Osteoblast (primary cell): ENCODE results near the gene CDPF1. TPM values are rescaled to one million over a fixed set of nuclear protein-coding genes. Genes with fewer than 3 reads are reported as not detected.

Experiments
- DNase-seq: peaks from one replicate; pipeline ENCODE4 v3.0.0; 2011; ENCODE audit warnings: low spot score, mixed read lengths; ENCODE audit not compliant: insufficient read length; ENCODE audit errors: missing footprints
- H2AFZ ChIP-seq: 2 replicates; pipeline ENCODE4 v1.6.0; 2011; ENCODE audit warnings: mild to moderate bottlenecking, low read length
- H3K27ac ChIP-seq: 2 replicates; pipeline ENCODE4 v1.5.1; 2011; ENCODE audit warnings: mild to moderate bottlenecking, low read depth, low read length, moderate library complexity
- H3K27me3 ChIP-seq: 2 replicates; pipeline ENCODE4 v1.6.0; 2012; ENCODE audit warnings: mild to moderate bottlenecking, control low read depth, inconsistent platforms, low read length, moderate library complexity; ENCODE audit not compliant: insufficient read depth
- H3K36me3 ChIP-seq: 2 replicates; pipeline ENCODE4 v1.5.1; 2011; ENCODE audit warnings: mild to moderate bottlenecking, low read length, control low read depth, moderate library complexity; ENCODE audit not compliant: insufficient read depth
- H3K4me1 ChIP-seq: 2 replicates; pipeline ENCODE4 v1.5.1; 2011; ENCODE audit warnings: mild to moderate bottlenecking, low read length, control low read depth, moderate library complexity; ENCODE audit not compliant: insufficient read depth
- H3K4me2 ChIP-seq: 2 replicates; pipeline ENCODE4 v1.6.0; 2011; ENCODE audit warnings: mild to moderate bottlenecking, low read length; ENCODE audit not compliant: insufficient read depth
- H3K4me3 ChIP-seq: fragments of 200-600 bp; sonication (generic); 3 replicates; pipeline ENCODE4 v1.5.1; 2012; ENCODE audit warnings: mild to moderate bottlenecking, low read length, inconsistent platforms; ENCODE audit not compliant: insufficient read depth
- H3K79me2 ChIP-seq: 2 replicates; pipeline ENCODE4 v1.6.0; 2012; ENCODE audit warnings: mild to moderate bottlenecking, low read length, control low read depth, inconsistent platforms; ENCODE audit not compliant: insufficient read depth
- H3K9me3 ChIP-seq: 2 replicates; pipeline ENCODE4 v1.5.1; 2011; ENCODE audit warnings: low read depth, low read length, control low read depth
- H4K20me1 ChIP-seq: 2 replicates; pipeline ENCODE4 v1.6.0; 2012; ENCODE audit warnings: mild to moderate bottlenecking, low read length, control low read depth; ENCODE audit not compliant: insufficient read depth
- total RNA-seq: library from RNA; depleted of rRNA; stranded (reverse); fragments of >200 nt; gene quantifications from 2 replicates; pipeline ENCODE4 v1.2.3, GENCODE V29; 2012
- TF ChIP-seq, protein P1 (sequence below): IDR thresholded peaks from 2 replicates; pipeline ENCODE4 v1.5.1; 2011; ENCODE audit warnings: mild to moderate bottlenecking, low read depth, low read length, moderate library complexity; ENCODE audit errors: extremely low read depth

Gene CDPF1
- total RNA-seq, 1 donor = 12.7 TPM

DNA sequence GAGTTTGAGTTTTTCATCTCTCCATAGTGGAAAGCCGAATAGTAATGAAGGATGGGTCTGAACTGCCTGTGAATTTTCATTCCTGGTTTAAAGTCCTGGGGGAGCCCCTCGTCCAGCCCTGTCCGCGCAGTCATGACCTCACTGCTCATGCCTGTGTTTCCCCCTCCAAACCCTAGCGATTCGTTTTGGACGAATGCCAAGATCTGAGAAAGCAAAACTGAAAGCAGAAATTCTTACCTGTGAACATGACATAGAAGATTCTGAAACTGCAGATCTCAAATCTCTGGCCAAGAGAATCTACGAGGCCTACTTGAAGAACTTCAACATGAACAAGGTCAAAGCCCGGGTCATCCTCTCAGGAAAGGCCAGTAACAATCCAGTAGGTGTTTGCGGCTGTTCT is 30.5 kb downstream of the CDPF1 start:
- Histone ChIP-seq H3K27me3 (no peaks in the 10 kb centered on the region), H3K4me2 (no peak overlapping the region), H2AFZ (no peak overlapping the region), H3K79me2 (no peaks in the 10 kb centered on the region), H3K4me1 (peaks cover 4% of the 10 kb centered on the region), H3K27ac (no peak overlapping the region), H3K36me3 (peaks cover 43% of the 10 kb centered on the region), H3K9me3 (no peaks in the 10 kb centered on the region), H3K4me3 (no peak overlapping the region), H4K20me1 (no peaks in the 10 kb centered on the region)
- TF ChIP-seq, protein P1, sequence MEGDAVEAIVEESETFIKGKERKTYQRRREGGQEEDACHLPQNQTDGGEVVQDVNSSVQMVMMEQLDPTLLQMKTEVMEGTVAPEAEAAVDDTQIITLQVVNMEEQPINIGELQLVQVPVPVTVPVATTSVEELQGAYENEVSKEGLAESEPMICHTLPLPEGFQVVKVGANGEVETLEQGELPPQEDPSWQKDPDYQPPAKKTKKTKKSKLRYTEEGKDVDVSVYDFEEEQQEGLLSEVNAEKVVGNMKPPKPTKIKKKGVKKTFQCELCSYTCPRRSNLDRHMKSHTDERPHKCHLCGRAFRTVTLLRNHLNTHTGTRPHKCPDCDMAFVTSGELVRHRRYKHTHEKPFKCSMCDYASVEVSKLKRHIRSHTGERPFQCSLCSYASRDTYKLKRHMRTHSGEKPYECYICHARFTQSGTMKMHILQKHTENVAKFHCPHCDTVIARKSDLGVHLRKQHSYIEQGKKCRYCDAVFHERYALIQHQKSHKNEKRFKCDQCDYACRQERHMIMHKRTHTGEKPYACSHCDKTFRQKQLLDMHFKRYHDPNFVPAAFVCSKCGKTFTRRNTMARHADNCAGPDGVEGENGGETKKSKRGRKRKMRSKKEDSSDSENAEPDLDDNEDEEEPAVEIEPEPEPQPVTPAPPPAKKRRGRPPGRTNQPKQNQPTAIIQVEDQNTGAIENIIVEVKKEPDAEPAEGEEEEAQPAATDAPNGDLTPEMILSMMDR = no peak
- DNase-seq = no peak

DNA sequence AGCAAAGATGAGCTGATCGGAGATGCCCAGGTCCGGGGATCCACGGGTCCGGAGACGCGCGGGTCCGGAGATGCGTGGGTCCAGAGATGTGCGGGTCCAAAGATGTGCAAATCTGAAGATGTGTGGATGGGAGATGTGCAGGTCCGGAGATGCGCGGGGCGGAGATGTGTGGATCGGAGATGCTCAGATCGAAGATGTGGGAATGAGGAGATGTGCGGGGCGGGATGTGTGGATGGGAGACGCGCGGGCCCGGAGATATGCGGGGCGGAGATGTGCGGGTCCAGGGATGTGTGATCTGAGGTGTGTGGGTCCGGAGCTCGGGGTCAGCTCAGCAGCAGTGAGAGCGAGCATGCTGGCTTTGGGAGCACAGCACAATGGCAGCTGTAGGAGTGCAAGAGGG is 35.5 kb downstream of the CDPF1 start:
- TF ChIP-seq, protein P1 = no peak

DNA sequence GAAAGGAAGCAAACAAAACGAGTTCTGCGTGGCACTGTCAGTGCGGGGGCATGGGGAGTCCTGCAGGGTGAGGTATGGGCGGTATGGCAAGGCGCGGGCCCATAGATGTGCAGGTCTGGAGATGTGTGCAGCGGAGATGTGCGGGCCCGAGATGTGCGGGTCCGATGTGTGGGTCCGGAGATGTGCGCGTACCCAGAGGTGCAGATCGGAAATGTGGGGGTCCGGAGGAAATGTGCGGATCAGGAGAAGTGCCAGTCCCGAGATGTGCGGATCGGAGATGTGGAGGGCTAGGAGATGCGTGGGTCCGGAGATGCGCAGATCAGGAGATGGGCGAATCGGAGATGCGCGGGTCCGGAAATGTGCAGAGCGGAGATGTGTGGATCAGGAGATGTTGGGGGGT is 35.9 kb downstream of the CDPF1 start:
- no peak for DNase-seq
- H3K4me1 ChIP-seq = no peaks in the 10 kb centered on the region
- H3K27ac ChIP-seq = no peak overlapping the region
- H3K4me2 ChIP-seq = no peak overlapping the region
- no peak overlapping the region for H2AFZ ChIP-seq
- no peaks in the 10 kb centered on the region for H4K20me1 ChIP-seq
- no peak overlapping the region for H3K4me3 ChIP-seq
- no peaks in the 10 kb centered on the region for H3K27me3 ChIP-seq
- peaks cover 25% of the 10 kb centered on the region for H3K36me3 ChIP-seq
- H3K9me3 ChIP-seq = peaks cover 3% of the 10 kb centered on the region
- no peaks in the 10 kb centered on the region for H3K79me2 ChIP-seq
- TF ChIP-seq, protein P1 = no peak

More for the DNA sequence above, 35.5 kb downstream of the CDPF1 start:
- H3K27me3 ChIP-seq = no peaks in the 10 kb centered on the region
- H3K4me1 ChIP-seq = no peaks in the 10 kb centered on the region
- no peaks in the 10 kb centered on the region for H3K79me2 ChIP-seq
- H3K9me3 ChIP-seq = peaks cover under 1% of the 10 kb centered on the region
- no peak overlapping the region for H3K4me3 ChIP-seq
- no peaks in the 10 kb centered on the region for H4K20me1 ChIP-seq
- H3K36me3 ChIP-seq = peaks cover 30% of the 10 kb centered on the region
- no peak overlapping the region for H2AFZ ChIP-seq
- H3K27ac ChIP-seq = no peak overlapping the region
- no peak overlapping the region for H3K4me2 ChIP-seq
- no peak for DNase-seq

DNA sequence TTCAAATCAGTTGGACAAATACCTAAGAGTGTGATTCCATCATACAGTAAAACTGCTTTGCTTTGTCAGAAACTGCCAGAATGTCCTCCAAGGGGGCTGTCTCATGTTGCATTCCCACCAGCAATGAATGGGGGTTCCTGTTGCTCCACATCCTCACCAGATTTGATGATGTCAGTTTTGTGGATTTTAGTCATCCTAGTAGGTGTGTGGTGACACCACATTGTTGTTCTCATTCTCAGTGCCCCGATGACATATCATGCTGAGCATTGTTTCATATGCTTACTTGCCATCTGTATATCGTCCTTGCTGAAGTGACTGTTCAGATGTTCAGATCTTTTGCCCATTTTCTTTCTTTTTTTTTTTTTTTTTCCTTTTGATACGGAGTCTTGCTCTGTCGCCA is 37.0 kb downstream of the CDPF1 start:
- Histone ChIP-seq H3K4me1 (no peaks in the 10 kb centered on the region), H3K27me3 (no peaks in the 10 kb centered on the region), H3K4me3 (no peak overlapping the region), H3K9me3 (peaks cover 3% of the 10 kb centered on the region), H3K27ac (no peak overlapping the region), H3K36me3 (peaks cover 20% of the 10 kb centered on the region), H3K79me2 (no peaks in the 10 kb centered on the region), H3K4me2 (no peak overlapping the region), H2AFZ (no peak overlapping the region), H4K20me1 (no peaks in the 10 kb centered on the region)
- DNase-seq = no peak
- TF ChIP-seq, protein P1 = no peak
